GM23338 (cell line): ENCODE data around the gene DLG3. TPM values are rescaled to one million over a fixed set of nuclear protein-coding genes. Genes with fewer than 3 reads are reported as not detected.

Source experiments
- ATAC-seq: fragments of 200-7000 bp; cut with Tn5 transposase; 3 replicates; pipeline ENCODE4 v1.9.1; 2020
- DNase-seq: peaks from one replicate; pipeline ENCODE4 v3.0.0-alpha.2; 2015; ENCODE audit warnings: low spot score
- H2AFZ ChIP-seq: fragments of 200-600 bp; sonication (generic); 2 replicates; pipeline ENCODE4 v1.8.0; 2016; ENCODE audit warnings: antibody characterized with exemption, mild to moderate bottlenecking, moderate library complexity
- H3F3A ChIP-seq: fragments of 200-600 bp; sonication (generic); replicated peaks from 2 replicates; pipeline ENCODE4 v1.8.0; 2017; ENCODE audit warnings: antibody characterized with exemption, mixed run types, low read depth
- H3K27ac ChIP-seq: fragments of 200-600 bp; sonication (generic); 2 replicates; pipeline ENCODE4 v1.6.1; 2016; ENCODE audit warnings: low read depth
- H3K27me3 ChIP-seq: fragments of 200-600 bp; sonication (generic); 2 replicates; pipeline ENCODE4 v1.8.0; 2016; ENCODE audit warnings: mild to moderate bottlenecking, mixed run types, moderate library complexity; ENCODE audit not compliant: insufficient read depth
- H3K36me3 ChIP-seq: fragments of 200-600 bp; sonication (generic); 2 replicates; pipeline ENCODE4 v1.8.0; 2016; ENCODE audit warnings: mild to moderate bottlenecking; ENCODE audit not compliant: insufficient read depth
- H3K4me1 ChIP-seq: fragments of 200-600 bp; sonication (generic); 2 replicates; pipeline ENCODE4 v1.8.0; 2016; ENCODE audit warnings: mild to moderate bottlenecking, moderate library complexity; ENCODE audit not compliant: insufficient read depth
- H3K4me2 ChIP-seq: fragments of 200-600 bp; sonication (generic); 2 replicates; pipeline ENCODE4 v1.7.1; 2017; ENCODE audit warnings: mixed run types
- H3K4me3 ChIP-seq: fragments of 200-600 bp; sonication (generic); 2 replicates; pipeline ENCODE4 v1.6.1; 2016; ENCODE audit warnings: mixed run types
- H3K79me2 ChIP-seq: fragments of 200-600 bp; sonication (generic); replicated peaks from 2 replicates; pipeline ENCODE4 v1.8.0; 2017; ENCODE audit warnings: mild to moderate bottlenecking; ENCODE audit not compliant: insufficient read depth
- H3K9me2 ChIP-seq: fragments of 200-600 bp; sonication (generic); 2 replicates; pipeline ENCODE4 v1.8.0; 2017; ENCODE audit not compliant: insufficient read depth
- H4K20me1 ChIP-seq: fragments of 200-600 bp; sonication (generic); replicated peaks from 2 replicates; pipeline ENCODE4 v1.8.0; 2017; ENCODE audit warnings: mild to moderate bottlenecking; ENCODE audit not compliant: insufficient read depth
- H3K27ac Mint-ChIP-seq: 2 replicates; pipeline ENCODE4 v1.8.0; 2020; ENCODE audit warnings: inconsistent platforms, mild to moderate bottlenecking, moderate library complexity, mixed read lengths
- H3K27me3 Mint-ChIP-seq: 3 replicates; pipeline ENCODE4 v1.8.0; 2022; ENCODE audit warnings: low read depth, mild to moderate bottlenecking, moderate library complexity, mixed read lengths, inconsistent platforms; ENCODE audit not compliant: insufficient read depth, poor library complexity
- H3K36me3 Mint-ChIP-seq: 3 replicates; pipeline ENCODE4 v1.8.0; 2021; ENCODE audit warnings: low read depth, mild to moderate bottlenecking, inconsistent platforms, moderate library complexity, mixed read lengths
- H3K4me1 Mint-ChIP-seq: 3 replicates; pipeline ENCODE4 v1.8.0; 2020; ENCODE audit warnings: mild to moderate bottlenecking, inconsistent platforms, mixed read lengths
- H3K4me3 Mint-ChIP-seq: 3 replicates; pipeline ENCODE4 v1.8.0; 2021; ENCODE audit warnings: moderate library complexity, mild to moderate bottlenecking, inconsistent platforms, mixed read lengths
- H3K9me3 Mint-ChIP-seq: 3 replicates; pipeline ENCODE4 v1.8.0; 2020; ENCODE audit warnings: moderate library complexity, mild to moderate bottlenecking, inconsistent platforms, mixed read lengths
- CREB1 ChIP-seq: fragments of 250-450 bp; sonication (Bioruptor Pico); IDR thresholded peaks from 2 replicates; pipeline ENCODE4 v1.5.0; 2020; ENCODE audit warnings: low read depth, mild to moderate bottlenecking, moderate library complexity
- ETS1 ChIP-seq: IDR thresholded peaks from 2 replicates; pipeline ENCODE4 v1.6.1; 2016; ENCODE audit warnings: antibody characterized with exemption
- EZH2 ChIP-seq: fragments of 200-600 bp; sonication (generic); IDR thresholded peaks from one replicate; pipeline ENCODE4 v1.8.0; 2017; ENCODE audit warnings: antibody characterized with exemption, mild to moderate bottlenecking, low read depth; ENCODE audit not compliant: unreplicated experiment
- EZH2phosphoT487 ChIP-seq: fragments of 200-600 bp; sonication (generic); IDR thresholded peaks from one replicate; pipeline ENCODE4 v1.8.1; 2018; ENCODE audit warnings: antibody characterized with exemption; ENCODE audit not compliant: unreplicated experiment
- JUNB ChIP-seq: IDR thresholded peaks from one replicate; pipeline ENCODE4 v1.6.1; 2016; ENCODE audit warnings: antibody characterized with exemption; ENCODE audit not compliant: unreplicated experiment
- NANOG ChIP-seq: IDR thresholded peaks from 2 replicates; pipeline ENCODE4 v1.6.1; 2016; ENCODE audit warnings: antibody characterized with exemption, borderline replicate concordance
- POLR2AphosphoS5 ChIP-seq: IDR thresholded peaks from 2 replicates; pipeline ENCODE4 v1.6.1; 2016; ENCODE audit warnings: antibody characterized with exemption, low read depth
- STAT1 ChIP-seq: IDR thresholded peaks from one replicate; pipeline ENCODE4 v1.6.1; 2016; ENCODE audit warnings: antibody characterized with exemption; ENCODE audit not compliant: unreplicated experiment
- ZNF114 ChIP-seq: fragments of 250-450 bp; sonication (Bioruptor Pico); IDR thresholded peaks from 2 replicates; pipeline ENCODE4 v1.5.0; 2020; ENCODE audit warnings: mild to moderate bottlenecking, moderate library complexity
- ZNF331 ChIP-seq: fragments of 250-450 bp; sonication (Bioruptor Pico); IDR thresholded peaks from 2 replicates; pipeline ENCODE4 v1.5.0; 2020; ENCODE audit warnings: low read depth, mild to moderate bottlenecking, moderate library complexity
- polyA plus RNA-seq: library from polyadenylated mRNA; unstranded; fragments of >200 nt; fragmentation: Nextera tagmentation; extraction: Ambion mirVana; gene quantifications from 2 replicates; pipeline ENCODE4 v1.2.1, GENCODE V29; 2016
- total RNA-seq: library from RNA; depleted of rRNA; stranded (reverse); fragments of >200 nt; shearing (Covaris generic); gene quantifications from 2 replicates; pipeline ENCODE4 v1.2.3, GENCODE V29; 2014
- TF ChIP-seq, protein P1 (sequence below): fragments of 250-450 bp; sonication (Bioruptor Pico); IDR thresholded peaks from 2 replicates; pipeline ENCODE4 v1.5.0; 2020; ENCODE audit warnings: mild to moderate bottlenecking, moderate library complexity
- TF ChIP-seq, protein P2 (sequence below): IDR thresholded peaks from one replicate; pipeline ENCODE4 v1.6.1; 2018; ENCODE audit warnings: antibody characterized with exemption; ENCODE audit not compliant: unreplicated experiment
- TF ChIP-seq, protein P3 (sequence below), 2 experiments: fragments of 200-600 bp in 1 of 2; sonication (generic) in 1 of 2; conservative IDR thresholded peaks; 2 replicates each; pipeline versions ENCODE4 v1.5.1 to v1.6.1; 2016 to 2017; ENCODE audit warnings: antibody characterized with exemption in 2 of 2, low read depth in 2 of 2, mild to moderate bottlenecking in 2 of 2, moderate library complexity in 1 of 2

Gene DLG3
- total and polyA plus RNA-seq, 2 experiments from 2014 or later = 13.0 to 61.8 TPM

DNA sequence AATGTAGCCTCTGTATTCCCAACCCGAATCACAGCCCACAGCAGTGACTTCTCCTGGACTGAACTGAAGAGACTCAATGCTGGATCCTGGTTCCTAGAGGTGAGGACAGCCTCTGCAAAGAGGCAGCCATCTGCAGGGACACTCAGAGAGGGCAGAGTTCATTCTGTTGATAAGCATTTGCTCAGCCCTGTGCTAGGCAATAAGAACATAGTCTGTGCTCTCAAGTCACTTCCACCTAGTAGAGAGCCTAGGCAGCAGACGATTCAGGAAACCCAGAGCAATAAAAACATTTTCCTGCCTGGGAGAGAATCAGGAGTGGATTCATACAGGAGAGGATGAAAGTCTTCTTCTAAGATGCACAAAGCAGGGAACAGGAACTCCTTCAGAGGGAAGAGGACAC lies 17.3 kb upstream of the DLG3 start:
- H3K4me1 Mint-ChIP-seq = peaks cover 11% of the 10 kb centered on the region; the same call in 2 of the 3 replicates
- Histone ChIP-seq H3K4me1 (peaks cover 9% of the 10 kb centered on the region), H3K4me2 (no peak overlapping the region), H3F3A (no peaks in the 10 kb centered on the region), H4K20me1 (no peaks in the 10 kb centered on the region), H3K27me3 (no peaks in the 10 kb centered on the region), H3K36me3 (no peaks in the 10 kb centered on the region), H3K27ac (no peak overlapping the region), H2AFZ (no peak overlapping the region), H3K79me2 (no peaks in the 10 kb centered on the region), H3K9me2 (no peaks in the 10 kb centered on the region), H3K4me3 (no peak overlapping the region)
- H3K36me3 Mint-ChIP-seq = peaks cover 32% of the 10 kb centered on the region
- TF ChIP-seq ETS1 = no peak
- TF ChIP-seq, protein P1, sequence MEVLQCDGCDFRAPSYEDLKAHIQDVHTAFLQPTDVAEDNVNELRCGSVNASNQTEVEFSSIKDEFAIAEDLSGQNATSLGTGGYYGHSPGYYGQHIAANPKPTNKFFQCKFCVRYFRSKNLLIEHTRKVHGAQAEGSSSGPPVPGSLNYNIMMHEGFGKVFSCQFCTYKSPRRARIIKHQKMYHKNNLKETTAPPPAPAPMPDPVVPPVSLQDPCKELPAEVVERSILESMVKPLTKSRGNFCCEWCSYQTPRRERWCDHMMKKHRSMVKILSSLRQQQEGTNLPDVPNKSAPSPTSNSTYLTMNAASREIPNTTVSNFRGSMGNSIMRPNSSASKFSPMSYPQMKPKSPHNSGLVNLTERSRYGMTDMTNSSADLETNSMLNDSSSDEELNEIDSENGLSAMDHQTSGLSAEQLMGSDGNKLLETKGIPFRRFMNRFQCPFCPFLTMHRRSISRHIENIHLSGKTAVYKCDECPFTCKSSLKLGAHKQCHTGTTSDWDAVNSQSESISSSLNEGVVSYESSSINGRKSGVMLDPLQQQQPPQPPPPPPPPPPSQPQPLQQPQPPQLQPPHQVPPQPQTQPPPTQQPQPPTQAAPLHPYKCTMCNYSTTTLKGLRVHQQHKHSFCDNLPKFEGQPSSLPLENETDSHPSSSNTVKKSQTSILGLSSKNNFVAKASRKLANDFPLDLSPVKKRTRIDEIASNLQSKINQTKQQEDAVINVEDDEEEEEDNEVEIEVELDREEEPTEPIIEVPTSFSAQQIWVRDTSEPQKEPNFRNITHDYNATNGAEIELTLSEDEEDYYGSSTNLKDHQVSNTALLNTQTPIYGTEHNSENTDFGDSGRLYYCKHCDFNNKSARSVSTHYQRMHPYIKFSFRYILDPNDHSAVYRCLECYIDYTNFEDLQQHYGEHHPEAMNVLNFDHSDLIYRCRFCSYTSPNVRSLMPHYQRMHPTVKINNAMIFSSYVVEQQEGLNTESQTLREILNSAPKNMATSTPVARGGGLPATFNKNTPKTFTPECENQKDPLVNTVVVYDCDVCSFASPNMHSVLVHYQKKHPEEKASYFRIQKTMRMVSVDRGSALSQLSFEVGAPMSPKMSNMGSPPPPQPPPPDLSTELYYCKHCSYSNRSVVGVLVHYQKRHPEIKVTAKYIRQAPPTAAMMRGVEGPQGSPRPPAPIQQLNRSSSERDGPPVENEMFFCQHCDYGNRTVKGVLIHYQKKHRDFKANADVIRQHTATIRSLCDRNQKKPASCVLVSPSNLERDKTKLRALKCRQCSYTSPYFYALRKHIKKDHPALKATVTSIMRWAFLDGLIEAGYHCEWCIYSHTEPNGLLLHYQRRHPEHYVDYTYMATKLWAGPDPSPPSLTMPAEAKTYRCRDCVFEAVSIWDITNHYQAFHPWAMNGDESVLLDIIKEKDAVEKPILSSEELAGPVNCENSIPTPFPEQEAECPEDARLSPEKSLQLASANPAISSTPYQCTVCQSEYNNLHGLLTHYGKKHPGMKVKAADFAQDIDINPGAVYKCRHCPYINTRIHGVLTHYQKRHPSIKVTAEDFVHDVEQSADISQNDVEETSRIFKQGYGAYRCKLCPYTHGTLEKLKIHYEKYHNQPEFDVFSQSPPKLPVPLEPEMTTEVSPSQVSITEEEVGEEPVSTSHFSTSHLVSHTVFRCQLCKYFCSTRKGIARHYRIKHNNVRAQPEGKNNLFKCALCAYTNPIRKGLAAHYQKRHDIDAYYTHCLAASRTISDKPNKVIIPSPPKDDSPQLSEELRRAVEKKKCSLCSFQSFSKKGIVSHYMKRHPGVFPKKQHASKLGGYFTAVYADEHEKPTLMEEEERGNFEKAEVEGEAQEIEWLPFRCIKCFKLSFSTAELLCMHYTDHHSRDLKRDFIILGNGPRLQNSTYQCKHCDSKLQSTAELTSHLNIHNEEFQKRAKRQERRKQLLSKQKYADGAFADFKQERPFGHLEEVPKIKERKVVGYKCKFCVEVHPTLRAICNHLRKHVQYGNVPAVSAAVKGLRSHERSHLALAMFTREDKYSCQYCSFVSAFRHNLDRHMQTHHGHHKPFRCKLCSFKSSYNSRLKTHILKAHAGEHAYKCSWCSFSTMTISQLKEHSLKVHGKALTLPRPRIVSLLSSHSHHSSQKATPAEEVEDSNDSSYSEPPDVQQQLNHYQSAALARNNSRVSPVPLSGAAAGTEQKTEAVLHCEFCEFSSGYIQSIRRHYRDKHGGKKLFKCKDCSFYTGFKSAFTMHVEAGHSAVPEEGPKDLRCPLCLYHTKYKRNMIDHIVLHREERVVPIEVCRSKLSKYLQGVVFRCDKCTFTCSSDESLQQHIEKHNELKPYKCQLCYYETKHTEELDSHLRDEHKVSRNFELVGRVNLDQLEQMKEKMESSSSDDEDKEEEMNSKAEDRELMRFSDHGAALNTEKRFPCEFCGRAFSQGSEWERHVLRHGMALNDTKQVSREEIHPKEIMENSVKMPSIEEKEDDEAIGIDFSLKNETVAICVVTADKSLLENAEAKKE (CRISPR knock-in tag) = no peak
- no peak for TF ChIP-seq CREB1
- TF ChIP-seq ZNF114 (CRISPR knock-in tag) = no peak
- TF ChIP-seq, protein P2, sequence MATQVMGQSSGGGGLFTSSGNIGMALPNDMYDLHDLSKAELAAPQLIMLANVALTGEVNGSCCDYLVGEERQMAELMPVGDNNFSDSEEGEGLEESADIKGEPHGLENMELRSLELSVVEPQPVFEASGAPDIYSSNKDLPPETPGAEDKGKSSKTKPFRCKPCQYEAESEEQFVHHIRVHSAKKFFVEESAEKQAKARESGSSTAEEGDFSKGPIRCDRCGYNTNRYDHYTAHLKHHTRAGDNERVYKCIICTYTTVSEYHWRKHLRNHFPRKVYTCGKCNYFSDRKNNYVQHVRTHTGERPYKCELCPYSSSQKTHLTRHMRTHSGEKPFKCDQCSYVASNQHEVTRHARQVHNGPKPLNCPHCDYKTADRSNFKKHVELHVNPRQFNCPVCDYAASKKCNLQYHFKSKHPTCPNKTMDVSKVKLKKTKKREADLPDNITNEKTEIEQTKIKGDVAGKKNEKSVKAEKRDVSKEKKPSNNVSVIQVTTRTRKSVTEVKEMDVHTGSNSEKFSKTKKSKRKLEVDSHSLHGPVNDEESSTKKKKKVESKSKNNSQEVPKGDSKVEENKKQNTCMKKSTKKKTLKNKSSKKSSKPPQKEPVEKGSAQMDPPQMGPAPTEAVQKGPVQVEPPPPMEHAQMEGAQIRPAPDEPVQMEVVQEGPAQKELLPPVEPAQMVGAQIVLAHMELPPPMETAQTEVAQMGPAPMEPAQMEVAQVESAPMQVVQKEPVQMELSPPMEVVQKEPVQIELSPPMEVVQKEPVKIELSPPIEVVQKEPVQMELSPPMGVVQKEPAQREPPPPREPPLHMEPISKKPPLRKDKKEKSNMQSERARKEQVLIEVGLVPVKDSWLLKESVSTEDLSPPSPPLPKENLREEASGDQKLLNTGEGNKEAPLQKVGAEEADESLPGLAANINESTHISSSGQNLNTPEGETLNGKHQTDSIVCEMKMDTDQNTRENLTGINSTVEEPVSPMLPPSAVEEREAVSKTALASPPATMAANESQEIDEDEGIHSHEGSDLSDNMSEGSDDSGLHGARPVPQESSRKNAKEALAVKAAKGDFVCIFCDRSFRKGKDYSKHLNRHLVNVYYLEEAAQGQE = no peak
- TF ChIP-seq, protein P3, sequence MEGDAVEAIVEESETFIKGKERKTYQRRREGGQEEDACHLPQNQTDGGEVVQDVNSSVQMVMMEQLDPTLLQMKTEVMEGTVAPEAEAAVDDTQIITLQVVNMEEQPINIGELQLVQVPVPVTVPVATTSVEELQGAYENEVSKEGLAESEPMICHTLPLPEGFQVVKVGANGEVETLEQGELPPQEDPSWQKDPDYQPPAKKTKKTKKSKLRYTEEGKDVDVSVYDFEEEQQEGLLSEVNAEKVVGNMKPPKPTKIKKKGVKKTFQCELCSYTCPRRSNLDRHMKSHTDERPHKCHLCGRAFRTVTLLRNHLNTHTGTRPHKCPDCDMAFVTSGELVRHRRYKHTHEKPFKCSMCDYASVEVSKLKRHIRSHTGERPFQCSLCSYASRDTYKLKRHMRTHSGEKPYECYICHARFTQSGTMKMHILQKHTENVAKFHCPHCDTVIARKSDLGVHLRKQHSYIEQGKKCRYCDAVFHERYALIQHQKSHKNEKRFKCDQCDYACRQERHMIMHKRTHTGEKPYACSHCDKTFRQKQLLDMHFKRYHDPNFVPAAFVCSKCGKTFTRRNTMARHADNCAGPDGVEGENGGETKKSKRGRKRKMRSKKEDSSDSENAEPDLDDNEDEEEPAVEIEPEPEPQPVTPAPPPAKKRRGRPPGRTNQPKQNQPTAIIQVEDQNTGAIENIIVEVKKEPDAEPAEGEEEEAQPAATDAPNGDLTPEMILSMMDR (conservative IDR thresholded peaks at IDR 0.05; ENCODE audit: low read depth in 2 of 2) = no peak
- TF ChIP-seq POLR2AphosphoS5 = no peak
- TF ChIP-seq EZH2phosphoT487 = no peak
- no peak for TF ChIP-seq NANOG
- TF ChIP-seq STAT1 = no peak
- no peak for TF ChIP-seq JUNB
- no peak for TF ChIP-seq EZH2
- no peak for TF ChIP-seq ZNF331 (CRISPR knock-in tag)
- H3K27ac Mint-ChIP-seq = no peak overlapping the region
- ATAC-seq = no peak
- DNase-seq = no peak
- H3K9me3 Mint-ChIP-seq = peaks cover 3% of the 10 kb centered on the region; the same call in 2 of the 3 replicates
- H3K27me3 Mint-ChIP-seq = no peaks in the 10 kb centered on the region
- H3K4me3 Mint-ChIP-seq = no peak overlapping the region
